Measurements from ENCODE around the gene GLRX5.

DNA sequence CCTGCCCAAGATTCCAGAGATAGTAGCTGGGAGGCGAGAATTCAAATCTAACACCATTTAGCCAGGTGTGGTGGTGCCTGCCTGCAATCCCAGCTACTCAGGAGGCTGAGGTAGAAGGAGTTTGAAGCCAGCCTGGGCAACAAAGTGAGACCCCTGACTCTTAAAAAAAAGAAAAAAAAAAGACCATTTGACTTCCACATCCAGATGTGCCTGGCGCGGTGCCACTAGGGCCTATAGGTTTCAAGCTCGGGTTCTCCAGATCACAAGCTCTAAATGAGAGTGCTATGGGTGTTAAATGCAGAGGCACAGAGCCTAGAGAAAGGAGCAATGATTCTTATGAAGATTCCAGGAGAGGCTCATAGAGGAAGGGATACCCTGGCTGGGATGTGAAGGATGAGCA is 40.9 kb upstream of the GLRX5 start:
- TF ChIP-seq, protein P1, sequence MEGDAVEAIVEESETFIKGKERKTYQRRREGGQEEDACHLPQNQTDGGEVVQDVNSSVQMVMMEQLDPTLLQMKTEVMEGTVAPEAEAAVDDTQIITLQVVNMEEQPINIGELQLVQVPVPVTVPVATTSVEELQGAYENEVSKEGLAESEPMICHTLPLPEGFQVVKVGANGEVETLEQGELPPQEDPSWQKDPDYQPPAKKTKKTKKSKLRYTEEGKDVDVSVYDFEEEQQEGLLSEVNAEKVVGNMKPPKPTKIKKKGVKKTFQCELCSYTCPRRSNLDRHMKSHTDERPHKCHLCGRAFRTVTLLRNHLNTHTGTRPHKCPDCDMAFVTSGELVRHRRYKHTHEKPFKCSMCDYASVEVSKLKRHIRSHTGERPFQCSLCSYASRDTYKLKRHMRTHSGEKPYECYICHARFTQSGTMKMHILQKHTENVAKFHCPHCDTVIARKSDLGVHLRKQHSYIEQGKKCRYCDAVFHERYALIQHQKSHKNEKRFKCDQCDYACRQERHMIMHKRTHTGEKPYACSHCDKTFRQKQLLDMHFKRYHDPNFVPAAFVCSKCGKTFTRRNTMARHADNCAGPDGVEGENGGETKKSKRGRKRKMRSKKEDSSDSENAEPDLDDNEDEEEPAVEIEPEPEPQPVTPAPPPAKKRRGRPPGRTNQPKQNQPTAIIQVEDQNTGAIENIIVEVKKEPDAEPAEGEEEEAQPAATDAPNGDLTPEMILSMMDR (IDR thresholded peaks at IDR 0.05; ENCODE audit: low read length): no peak
- TF ChIP-seq EZH2phosphoT487 (IDR thresholded peaks at IDR 0.05; ENCODE audit: low read length) (no peak), EZH2 (optimal IDR thresholded peaks at IDR 0.05; ENCODE audit: low read depth, low read length) (no peak)

Measured in MM.1S (cell line).